WTC11 (cell line): Measurements from ENCODE around the gene ISM2.

Experiments used
- ATF2 ChIP-seq: sonication (generic); formaldehyde crosslinking; IDR thresholded peaks from 2 replicates; pipeline ENCODE4 v1.8.1; 2022; ENCODE audit warnings: low read depth, missing genetic modification reagents, borderline replicate concordance
- FOXJ3 ChIP-seq: sonication (generic); formaldehyde crosslinking; IDR thresholded peaks from 2 replicates; pipeline ENCODE4 v1.9.0; 2021; ENCODE audit warnings: missing genetic modification reagents, mild to moderate bottlenecking, borderline replicate concordance
- HMGXB4 ChIP-seq: sonication (generic); formaldehyde crosslinking; IDR thresholded peaks from 2 replicates; pipeline ENCODE4 v1.8.1; 2023; ENCODE audit warnings: mild to moderate bottlenecking, moderate library complexity, missing genetic modification reagents
- SMAD4 ChIP-seq: sonication (generic); formaldehyde crosslinking; IDR thresholded peaks from 2 replicates; pipeline ENCODE4 v1.8.0; 2022; ENCODE audit warnings: mild to moderate bottlenecking, missing genetic modification reagents
- SP1 ChIP-seq: sonication (generic); formaldehyde crosslinking; conservative IDR thresholded peaks from 2 replicates; pipeline ENCODE4 v1.8.1; 2022; ENCODE audit warnings: missing genetic modification reagents
- USF2 ChIP-seq: sonication (generic); formaldehyde crosslinking; IDR thresholded peaks from 2 replicates; pipeline ENCODE4 v1.8.1; 2023; ENCODE audit warnings: mild to moderate bottlenecking, missing genetic modification reagents, moderate library complexity
- ZBTB21 ChIP-seq: sonication (generic); formaldehyde crosslinking; IDR thresholded peaks from 2 replicates; pipeline ENCODE4 v1.8.1; 2023; ENCODE audit warnings: mild to moderate bottlenecking, missing genetic modification reagents, borderline replicate concordance
- TF ChIP-seq, protein P1 (sequence below): fragments of 200-600 bp; IDR thresholded peaks from 2 replicates; pipeline ENCODE4 v1.8.0; 2022; ENCODE audit warnings: antibody characterized with exemption
- TF ChIP-seq, protein P2 (sequence below): sonication (generic); formaldehyde crosslinking; IDR thresholded peaks from 2 replicates; pipeline ENCODE4 v1.8.0; 2022; ENCODE audit warnings: mild to moderate bottlenecking, missing genetic modification reagents
- TF ChIP-seq, protein P3 (sequence below): sonication (generic); formaldehyde crosslinking; IDR thresholded peaks from 2 replicates; pipeline ENCODE4 v1.8.0; 2023; ENCODE audit warnings: missing genetic modification reagents

GRCh38 chr14:77543240-77543551 lies 44.6 kb upstream of the ISM2 start:
- TF ChIP-seq, protein P1, sequence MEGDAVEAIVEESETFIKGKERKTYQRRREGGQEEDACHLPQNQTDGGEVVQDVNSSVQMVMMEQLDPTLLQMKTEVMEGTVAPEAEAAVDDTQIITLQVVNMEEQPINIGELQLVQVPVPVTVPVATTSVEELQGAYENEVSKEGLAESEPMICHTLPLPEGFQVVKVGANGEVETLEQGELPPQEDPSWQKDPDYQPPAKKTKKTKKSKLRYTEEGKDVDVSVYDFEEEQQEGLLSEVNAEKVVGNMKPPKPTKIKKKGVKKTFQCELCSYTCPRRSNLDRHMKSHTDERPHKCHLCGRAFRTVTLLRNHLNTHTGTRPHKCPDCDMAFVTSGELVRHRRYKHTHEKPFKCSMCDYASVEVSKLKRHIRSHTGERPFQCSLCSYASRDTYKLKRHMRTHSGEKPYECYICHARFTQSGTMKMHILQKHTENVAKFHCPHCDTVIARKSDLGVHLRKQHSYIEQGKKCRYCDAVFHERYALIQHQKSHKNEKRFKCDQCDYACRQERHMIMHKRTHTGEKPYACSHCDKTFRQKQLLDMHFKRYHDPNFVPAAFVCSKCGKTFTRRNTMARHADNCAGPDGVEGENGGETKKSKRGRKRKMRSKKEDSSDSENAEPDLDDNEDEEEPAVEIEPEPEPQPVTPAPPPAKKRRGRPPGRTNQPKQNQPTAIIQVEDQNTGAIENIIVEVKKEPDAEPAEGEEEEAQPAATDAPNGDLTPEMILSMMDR, result no peak
- TF ChIP-seq USF2 (CRISPR knock-in tag), result no peak
- TF ChIP-seq, protein P2, sequence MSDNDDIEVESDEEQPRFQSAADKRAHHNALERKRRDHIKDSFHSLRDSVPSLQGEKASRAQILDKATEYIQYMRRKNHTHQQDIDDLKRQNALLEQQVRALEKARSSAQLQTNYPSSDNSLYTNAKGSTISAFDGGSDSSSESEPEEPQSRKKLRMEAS, result no peak
- no peak for TF ChIP-seq FOXJ3
- no peak for TF ChIP-seq ATF2 (CRISPR knock-in tag)
- TF ChIP-seq SP1, result no peak
- TF ChIP-seq SMAD4 (CRISPR knock-in tag), result no peak
- TF ChIP-seq ZBTB21 (CRISPR knock-in tag), result no peak
- no peak for TF ChIP-seq HMGXB4 (CRISPR knock-in tag)
- TF ChIP-seq, protein P3, sequence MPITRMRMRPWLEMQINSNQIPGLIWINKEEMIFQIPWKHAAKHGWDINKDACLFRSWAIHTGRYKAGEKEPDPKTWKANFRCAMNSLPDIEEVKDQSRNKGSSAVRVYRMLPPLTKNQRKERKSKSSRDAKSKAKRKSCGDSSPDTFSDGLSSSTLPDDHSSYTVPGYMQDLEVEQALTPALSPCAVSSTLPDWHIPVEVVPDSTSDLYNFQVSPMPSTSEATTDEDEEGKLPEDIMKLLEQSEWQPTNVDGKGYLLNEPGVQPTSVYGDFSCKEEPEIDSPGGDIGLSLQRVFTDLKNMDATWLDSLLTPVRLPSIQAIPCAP (CRISPR knock-in tag), result no peak
